Naive thymus-derived CD4-positive, alpha-beta T cell (primary cell): ENCODE measurements around the gene LRIG2. TPM values are rescaled to one million over a fixed set of nuclear protein-coding genes. Genes with fewer than 3 reads are reported as not detected.
"Not testable (repeated sequence)": the region's sequence is repeated elsewhere in the genome, so short reads cannot be mapped to it uniquely, and the experiment has no call there.

Experiments
- ATAC-seq: fragments of 150-1000 bp; cut with Tn5 transposase; 2 replicates; pipeline ENCODE4 v1.10.0; 2021; ENCODE audit warnings: mild to moderate bottlenecking, moderate library complexity
- CTCF ChIA-PET: fragments of 350-600 bp; sonication (Branson Sonifier 250); formaldehyde crosslinking; loops from one replicate; lab custom pipeline; 2021; ENCODE audit warnings: antibody characterized with exemption; lab: Charles Lee
- POLR2A ChIA-PET: fragments of 350-600 bp; sonication (Branson Sonifier 250); formaldehyde crosslinking; loops from one replicate; lab custom pipeline; 2021; ENCODE audit warnings: antibody characterized with exemption, inconsistent platforms; lab: Charles Lee
- DNase-seq, 9 donors: peaks; one replicate each; pipeline versions ENCODE4 v3.0.0 to v3.0.0-alpha.2; 2020 to 2022; ENCODE audit warnings: mixed read lengths in 1 of 9
- H3K27ac ChIP-seq: one replicate; pipeline ENCODE4 v1.7.0; 2013; ENCODE audit warnings: mild to moderate bottlenecking, low read depth, low read length, moderate library complexity
- H3K27me3 ChIP-seq, 2 donors: one replicate each; pipeline ENCODE4 v1.7.0; 2013; ENCODE audit warnings: low read length in 2 of 2, mild to moderate bottlenecking in 2 of 2, moderate library complexity in 2 of 2; ENCODE audit not compliant: control insufficient read depth in 2 of 2, insufficient read depth in 2 of 2
- H3K36me3 ChIP-seq, 3 experiments: 1 replicate in 2 of 3; 2 replicates in 1 of 3; pipeline ENCODE4 v1.7.0; 2013; ENCODE audit warnings: low read length in 3 of 3, mild to moderate bottlenecking in 3 of 3, moderate library complexity in 1 of 3; ENCODE audit not compliant: insufficient read depth in 3 of 3, control insufficient read depth in 2 of 3
- H3K4me1 ChIP-seq, 2 donors: one replicate each; pipeline ENCODE4 v1.7.0; 2013; ENCODE audit warnings: low read length in 2 of 2, mild to moderate bottlenecking in 2 of 2, moderate library complexity in 1 of 2; ENCODE audit not compliant: control insufficient read depth in 2 of 2, insufficient read depth in 2 of 2
- H3K4me3 ChIP-seq: 2 replicates; pipeline ENCODE4 v1.7.0; 2013; ENCODE audit warnings: mild to moderate bottlenecking, low read length
- H3K9me3 ChIP-seq, 3 experiments: 1 replicate in 2 of 3; 2 replicates in 1 of 3; pipeline ENCODE4 v1.7.0; 2013; ENCODE audit warnings: low read length in 3 of 3; ENCODE audit not compliant: control insufficient read depth in 2 of 3
- H3K27ac Mint-ChIP-seq, 9 donors: one replicate each; pipeline ENCODE4 v1.8.0; 2020 to 2022; ENCODE audit warnings: mixed read lengths in 9 of 9, mild to moderate bottlenecking in 8 of 9, moderate library complexity in 5 of 9, inconsistent platforms in 2 of 9
- H3K27me3 Mint-ChIP-seq, 5 donors: one replicate each; pipeline ENCODE4 v1.8.0; 2021 to 2022; ENCODE audit warnings: mixed read lengths in 5 of 5, mild to moderate bottlenecking in 1 of 5
- H3K36me3 Mint-ChIP-seq, 5 donors: one replicate each; pipeline ENCODE4 v1.8.0; 2020 to 2022; ENCODE audit warnings: mixed read lengths in 5 of 5, mild to moderate bottlenecking in 3 of 5, inconsistent platforms in 1 of 5
- H3K4me1 Mint-ChIP-seq, 7 donors: one replicate each; pipeline ENCODE4 v1.8.0; 2020 to 2022; ENCODE audit warnings: mixed read lengths in 7 of 7, mild to moderate bottlenecking in 3 of 7, inconsistent platforms in 1 of 7
- H3K4me3 Mint-ChIP-seq, 10 donors: one replicate each; pipeline ENCODE4 v1.8.0; 2020 to 2022; ENCODE audit warnings: mild to moderate bottlenecking in 10 of 10, mixed read lengths in 10 of 10, moderate library complexity in 6 of 10, inconsistent platforms in 2 of 10
- H3K9me3 Mint-ChIP-seq, 11 donors: one replicate each; pipeline ENCODE4 v1.8.0; 2020 to 2022; ENCODE audit warnings: mixed read lengths in 11 of 11, mild to moderate bottlenecking in 4 of 11, inconsistent platforms in 1 of 11, moderate library complexity in 1 of 11
- intact Hi-C, 2 donors: fragments of 100-400 bp; cut with micrococcal nuclease; formaldehyde crosslinking; loops; one replicate each; pipeline ENCODE4 v1.15.1; 2023
- polyA plus RNA-seq, 2 donors: library from polyadenylated mRNA; unstranded; fragments of 300-500 nt; fragmentation: Illumina TruSeq; gene quantifications; one replicate each; pipeline ENCODE4 v1.2.3, GENCODE V29; 2021
- total RNA-seq, 6 experiments: library from RNA in 5 of 6; stranded (reverse) in 5 of 6; gene quantifications; 1 replicate in 5 of 6; 2 replicates in 1 of 6; pipeline ENCODE4 v1.2.3 and lab custom pipeline; 2021 to 2026

Gene LRIG2
- total and polyA plus RNA-seq, 7 experiments from 2014 or later: 2.7 to 27.0 (median 19.0) TPM

- H3K27me3 Mint-ChIP-seq: peaks cover 0 to 10% (median 0%) of the 10 kb centered on the region in 5 donors
- H3K27ac ChIP-seq, ATAC-seq, H3K9me3 ChIP-seq, H3K9me3 Mint-ChIP-seq, H3K4me3 Mint-ChIP-seq, H3K4me3 ChIP-seq, H3K36me3 Mint-ChIP-seq, H3K27me3 ChIP-seq, H3K27ac Mint-ChIP-seq, CTCF ChIA-PET, DNase-seq, H3K36me3 ChIP-seq: not testable (repeated sequence)
- POLR2A ChIA-PET: interaction anchor here (0.5 to 1.1 kb wide), 2 partner anchors 30 to 758 kb away, joined by 3 to 4 read pairs; partner anchors contain the start of gene LRIG2
- intact Hi-C loops: loop anchor here in 1 of 2 donors (2.0 kb wide), 1 partner anchor 162 kb away; no protein-coding TSS in a partner anchor
- peaks cover 6 to 18% of the 10 kb centered on the region in 2 donors for H3K4me1 ChIP-seq
- peaks cover 16 to 42% (median 26%) of the 10 kb centered on the region in 7 donors for H3K4me1 Mint-ChIP-seq
These were observed 29.9 kb upstream of the LRIG2 start for GRCh38 chr1:113043144-113043488.

DNA sequence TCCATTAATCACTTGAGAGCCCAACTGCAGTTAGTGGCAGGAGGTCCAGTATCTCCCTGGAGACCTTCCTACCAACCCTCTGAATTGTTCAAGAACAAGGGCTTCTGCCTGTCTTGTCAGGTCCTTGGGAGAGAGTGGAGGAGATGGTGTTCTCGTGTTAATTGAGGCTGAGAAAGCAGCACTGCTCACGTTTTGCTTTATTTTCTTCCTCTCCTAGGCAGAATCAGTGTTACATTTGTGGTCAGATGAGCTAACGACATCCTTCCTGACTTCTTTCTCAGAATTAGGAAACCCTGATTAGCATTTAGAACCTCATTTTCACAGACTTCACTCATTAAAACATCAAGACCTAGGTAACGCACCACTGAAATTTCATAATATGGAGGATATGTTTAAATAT, 26.4 kb upstream of the LRIG2 start:
- POLR2A ChIA-PET: no interaction called here
- CTCF ChIA-PET: interaction anchor here (0.8 kb wide), 1 partner anchor 10 kb away, joined by 3 read pairs; no protein-coding TSS in a partner anchor
- H3K27ac ChIP-seq: peak overlapping the region; percentile 58

DNA sequence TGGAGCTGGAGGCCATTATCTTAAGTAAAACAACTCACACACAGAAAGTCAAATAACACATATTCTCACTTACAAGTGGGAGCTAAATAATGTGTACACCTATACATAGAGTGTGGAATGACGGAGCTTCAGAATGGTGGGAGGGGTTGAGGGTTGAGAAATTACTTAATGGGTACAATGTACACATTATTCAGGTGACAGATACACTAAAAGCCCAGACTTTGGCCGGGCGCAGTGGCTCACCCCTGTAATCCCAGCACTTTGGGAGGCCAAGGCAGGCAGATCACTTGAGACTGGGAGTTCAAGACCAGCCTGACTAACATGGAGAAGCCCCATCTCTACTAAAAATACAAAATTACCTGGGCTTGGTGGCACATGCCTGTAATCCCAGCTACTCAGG, 24.9 kb upstream of the LRIG2 start:
- Histone ChIP-seq H3K27ac (no peak overlapping the region), H3K4me1 (peaks cover 6 to 7% of the 10 kb centered on the region in 2 donors), H3K4me3 (no peak overlapping the region), H3K27me3 (no peaks in the 10 kb centered on the region), H3K36me3 (no peaks in the 10 kb centered on the region), H3K9me3 (no peaks in the 10 kb centered on the region)
- Mint-ChIP-seq H3K4me3 (no peak overlapping the region), H3K27me3 (peaks cover 0 to 10% (median 0%) of the 10 kb centered on the region in 5 donors), H3K9me3 (no peaks in the 10 kb centered on the region), H3K36me3 (peaks cover 0 to 2% (median 0%) of the 10 kb centered on the region in 5 donors), H3K27ac (no peak overlapping the region), H3K4me1 (peaks cover 15 to 41% (median 29%) of the 10 kb centered on the region in 7 donors)
- DNase-seq (no peak), ATAC-seq (no peak)
- intact Hi-C loops: no loop called here
- CTCF ChIA-PET: interaction anchor here (1.5 kb wide), 1 partner anchor 25 kb away, joined by 6 read pairs; the partner anchor contains the start of gene LRIG2
- POLR2A ChIA-PET: interaction anchor here (0.6 kb wide), 1 partner anchor 318 kb away, joined by 5 read pairs; no protein-coding TSS in a partner anchor

More for the DNA sequence above, 26.4 kb upstream of the LRIG2 start:
- Mint-ChIP-seq H3K4me1 (peaks cover 21 to 56% (median 35%) of the 10 kb centered on the region in 7 donors), H3K36me3 (peaks cover 0 to 2% (median 0%) of the 10 kb centered on the region in 5 donors), H3K4me3 (peak overlapping the region in 9 of 10 donors; percentile 54 to 80 (median 68)), H3K27me3 (peaks cover 0 to 10% (median 0%) of the 10 kb centered on the region in 5 donors), H3K27ac (peak overlapping the region; percentile 49 to 82 (median 73)), H3K9me3 (no peaks in the 10 kb centered on the region)
- H3K36me3 ChIP-seq: no peaks in the 10 kb centered on the region
- peak in 5 of 9 donors; percentile 5 to 27 (median 8) for DNase-seq
- H3K27me3 ChIP-seq: no peaks in the 10 kb centered on the region
- ATAC-seq: peak; percentile 71
- H3K9me3 ChIP-seq: no peaks in the 10 kb centered on the region
- H3K4me3 ChIP-seq: peak overlapping the region; percentile 29
- H3K4me1 ChIP-seq: peaks cover 6 to 18% of the 10 kb centered on the region in 2 donors
- intact Hi-C loops: loop anchor here in 1 of 2 donors (2.0 kb wide), 1 partner anchor 26 kb away; the partner anchor contains the start of gene LRIG2

- H3K27me3 ChIP-seq: no peaks in the 10 kb centered on the region
- H3K27ac Mint-ChIP-seq: no peak overlapping the region
- H3K36me3 Mint-ChIP-seq: peaks cover 0 to 2% (median 0%) of the 10 kb centered on the region in 5 donors
- no peak for DNase-seq
- H3K36me3 ChIP-seq: no peaks in the 10 kb centered on the region
- ChIA-PET POLR2A (no interaction called here), CTCF (no interaction called here)
- no peak overlapping the region for H3K4me3 Mint-ChIP-seq
- no peaks in the 10 kb centered on the region for H3K9me3 Mint-ChIP-seq
- H3K4me3 ChIP-seq: no peak overlapping the region
- H3K4me1 ChIP-seq: no peaks in the 10 kb centered on the region
- peaks cover 5 to 35% (median 9%) of the 10 kb centered on the region in 7 donors for H3K4me1 Mint-ChIP-seq
- H3K27ac ChIP-seq: no peak overlapping the region
- H3K9me3 ChIP-seq: no peaks in the 10 kb centered on the region
- intact Hi-C loops: no loop called here
- H3K27me3 Mint-ChIP-seq: no peaks in the 10 kb centered on the region
- no peak for ATAC-seq
These were observed 19.5 kb upstream of the LRIG2 start for GRCh38 chr1:113053344-113054126.

DNA sequence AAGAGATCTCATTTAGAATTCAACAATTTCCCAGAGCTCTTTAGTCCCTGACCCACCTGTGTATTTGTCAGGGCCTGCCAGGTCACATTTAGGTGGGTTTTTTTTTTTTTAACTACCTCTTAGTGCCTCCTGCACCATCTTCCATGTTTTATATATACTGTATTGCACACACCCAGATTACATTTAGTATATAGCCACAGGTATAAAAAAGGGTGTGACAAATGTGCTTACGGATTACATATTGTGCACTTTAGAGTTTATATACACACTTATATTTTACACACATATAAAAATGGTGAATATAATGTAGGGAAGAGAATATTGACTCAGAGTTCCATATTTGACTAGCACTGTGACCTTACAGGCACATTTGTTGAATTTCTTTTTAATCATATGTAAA, 17.4 kb upstream of the LRIG2 start:
- Mint-ChIP-seq H3K4me3 (no peak overlapping the region), H3K9me3 (no peaks in the 10 kb centered on the region), H3K27me3 (no peaks in the 10 kb centered on the region), H3K36me3 (no peaks in the 10 kb centered on the region), H3K27ac (no peak overlapping the region), H3K4me1 (peaks cover 0 to 30% (median 6%) of the 10 kb centered on the region in 7 donors)
- ChIA-PET CTCF (interaction anchor here (1.8 kb wide), 1 partner anchor 17 kb away, joined by 5 read pairs; the partner anchor contains the start of gene LRIG2), POLR2A (no interaction called here)
- H3K4me1 ChIP-seq: no peaks in the 10 kb centered on the region
- H3K27me3 ChIP-seq: no peaks in the 10 kb centered on the region
- intact Hi-C loops: no loop called here
- no peaks in the 10 kb centered on the region for H3K9me3 ChIP-seq
- ATAC-seq (no peak), DNase-seq (no peak)
- H3K4me3 ChIP-seq: no peak overlapping the region
- H3K36me3 ChIP-seq: no peaks in the 10 kb centered on the region
- H3K27ac ChIP-seq: no peak overlapping the region

DNA sequence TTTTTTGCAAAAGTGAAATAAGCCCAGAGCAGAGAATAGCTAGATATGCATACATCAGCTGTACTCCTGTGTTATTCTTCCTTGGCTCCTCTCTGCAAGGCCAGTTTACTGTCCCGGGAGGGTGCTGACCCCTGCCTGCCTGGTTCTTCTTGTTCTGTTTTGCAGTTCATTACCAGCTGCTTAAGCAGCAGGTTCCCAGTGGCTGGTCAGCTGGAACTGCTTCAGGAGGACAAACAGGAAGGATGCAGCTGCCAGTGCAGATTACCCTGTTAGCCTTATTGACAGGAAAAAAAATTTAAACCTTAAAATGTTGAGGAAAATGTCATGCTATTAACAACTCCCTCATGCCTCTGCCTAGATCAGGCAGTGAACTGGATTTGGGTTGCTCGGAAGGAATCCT, 16.0 kb upstream of the LRIG2 start:
- Mint-ChIP-seq H3K27me3 (no peaks in the 10 kb centered on the region), H3K4me1 (peaks cover 0 to 25% (median 0%) of the 10 kb centered on the region in 7 donors), H3K9me3 (no peaks in the 10 kb centered on the region), H3K4me3 (no peak overlapping the region), H3K36me3 (no peaks in the 10 kb centered on the region), H3K27ac (peak overlapping the region in 1 of 9 donors; percentile 26)
- H3K27ac ChIP-seq: no peak overlapping the region
- no peaks in the 10 kb centered on the region for H3K9me3 ChIP-seq
- no peaks in the 10 kb centered on the region for H3K36me3 ChIP-seq
- H3K4me3 ChIP-seq: no peak overlapping the region
- no peak for ATAC-seq
- H3K4me1 ChIP-seq: no peaks in the 10 kb centered on the region
- CTCF ChIA-PET: interaction anchor here (1.2 kb wide), 1 partner anchor 16 kb away, joined by 6 read pairs; the partner anchor contains the start of gene LRIG2
- H3K27me3 ChIP-seq: no peaks in the 10 kb centered on the region
- no peak for DNase-seq
- intact Hi-C loops: no loop called here
- POLR2A ChIA-PET: interaction anchor here (0.7 to 1.3 kb wide), 2 partner anchors 15 to 19 kb away, joined by 3 to 4 read pairs; no protein-coding TSS in a partner anchor
